ENCODE data around the gene FOXR1.
A peak's percentile ranks its signal among the peaks of the same experiment; 100 is the strongest.

Gene FOXR1

DNA sequence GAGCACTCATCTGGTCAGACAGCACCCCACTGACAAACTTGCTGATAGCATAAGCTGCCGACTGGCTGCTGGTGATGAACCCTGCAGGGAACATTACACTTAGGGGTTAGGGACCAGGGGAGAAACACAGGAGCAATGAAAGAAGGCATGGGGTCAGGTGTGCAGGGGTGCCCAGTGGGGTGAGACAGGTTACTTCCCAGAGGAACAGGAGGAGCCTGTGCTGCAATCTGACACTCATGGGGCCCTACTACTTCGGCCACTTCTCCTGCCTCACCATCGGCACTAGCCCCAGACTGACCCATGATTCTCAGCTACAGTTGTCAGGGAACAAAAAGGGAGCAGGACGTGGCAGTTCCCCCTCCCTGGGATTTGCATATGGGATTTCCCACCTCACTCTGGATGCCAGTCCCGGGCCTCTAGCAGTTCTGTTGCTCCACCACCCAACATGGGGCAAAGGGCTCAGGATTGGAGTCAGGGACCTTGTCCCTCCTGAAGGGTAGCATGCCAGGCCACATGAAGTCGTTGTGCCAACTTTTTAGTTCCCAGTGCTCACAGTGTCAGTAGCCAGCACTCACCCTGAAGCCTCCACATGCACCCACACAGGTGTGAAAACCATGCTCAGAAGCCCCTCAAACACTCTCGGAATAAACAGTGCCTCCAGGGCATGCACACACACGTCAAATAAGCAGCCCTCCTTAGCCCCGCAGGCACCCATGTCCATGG, 56.9 kb downstream of the FOXR1 start:
- DNase-seq, result no peak

- DNase-seq, result no peak
Observed at GRCh38 chr11:119029069-119029339, 57.4 kb downstream of the FOXR1 start.

DNA sequence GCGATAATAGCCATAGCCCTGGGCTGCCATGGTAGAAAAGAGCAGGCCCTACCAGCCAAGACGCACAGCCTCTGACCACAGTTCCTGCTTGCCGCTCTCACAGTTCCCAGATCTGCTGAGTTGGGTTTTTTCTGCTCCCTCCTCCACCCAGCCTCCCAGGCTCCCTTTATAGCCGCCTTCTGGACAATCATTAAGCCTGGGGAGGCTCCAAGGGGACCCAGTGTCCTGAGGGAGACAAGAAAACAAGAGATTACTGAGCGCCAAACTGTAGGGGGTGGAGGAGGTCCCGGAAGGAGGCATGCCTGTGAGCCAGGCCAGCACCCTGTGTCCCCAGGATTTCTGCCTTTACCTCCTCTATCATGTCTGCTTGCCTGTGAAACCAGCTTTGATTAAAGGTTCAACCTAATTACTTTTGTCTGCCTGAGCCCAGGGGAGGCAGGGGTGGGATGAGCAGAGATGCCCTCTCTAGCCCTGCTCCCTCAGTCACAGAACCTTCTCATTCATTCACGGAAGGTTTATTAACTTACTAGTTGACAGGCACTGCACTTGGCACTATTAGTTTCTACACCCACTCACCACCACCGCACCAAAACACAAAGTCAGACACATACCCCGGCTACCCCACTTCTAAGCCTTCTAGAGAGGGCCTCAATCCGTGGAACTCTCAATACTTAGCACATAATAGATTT, 57.9 kb downstream of the FOXR1 start:
- DNase-seq, result no peak

- DNase-seq, result no peak
Observed at GRCh38 chr11:119030029-119030328, 58.4 kb downstream of the FOXR1 start.

- DNase-seq, result peak; percentile 93
Observed at GRCh38 chr11:119030329-119031047, 58.9 kb downstream of the FOXR1 start, which contains the start of gene SLC37A4. Gene SLC37A4, minus strand, starts transcription at chr11:119030877.
